Endothelial cell of umbilical vein (primary cell): ENCODE data around the gene CNTNAP4. TPM values are rescaled to one million over a fixed set of nuclear protein-coding genes. Genes with fewer than 3 reads are reported as not detected.

Source experiments
- BruUV-seq: library from RNA; stranded (reverse); fragments of 400-500 nt; replicated peaks from 2 replicates; lab custom pipeline; 2021; lab: Mats Ljungman, UMichigan
- CTCF ChIA-PET: fragments of 300-600, 350-600 bp; sonication (Branson Sonifier 250); formaldehyde crosslinking; loops from one replicate; lab custom pipeline; 2021; ENCODE audit warnings: antibody characterized with exemption, inconsistent platforms; lab: Charles Lee
- POLR2A ChIA-PET: fragments of 300-600, 350-600 bp; sonication (Branson Sonifier 250); formaldehyde crosslinking; loops from one replicate; lab custom pipeline; 2021; ENCODE audit warnings: antibody characterized with exemption, inconsistent platforms; lab: Charles Lee
- DNase-seq: peaks from one replicate; pipeline ENCODE4 v3.0.0-alpha.2; 2011; ENCODE audit warnings: low read depth, low spot score
- FAIRE-seq: peaks from 2 replicates; lab custom pipeline; 2011; peaks lifted over from hg19 to GRCh38; lab: Jason Lieb, UNC
- H2AFZ ChIP-seq: 2 replicates; pipeline ENCODE4 v1.6.0; 2012; ENCODE audit warnings: low read depth, low read length, control low read depth, inconsistent platforms
- H3K27ac ChIP-seq: 2 replicates; pipeline ENCODE4 v1.5.1; 2011; ENCODE audit warnings: low read depth, mild to moderate bottlenecking, control low read depth, low read length, moderate library complexity; ENCODE audit not compliant: insufficient read depth
- H3K27me3 ChIP-seq, 2 experiments: 2 replicates each; pipeline versions ENCODE4 v1.6.0 to v1.6.1; 2011; ENCODE audit warnings: low read length in 2 of 2, mixed read lengths in 1 of 2; ENCODE audit not compliant: control insufficient read depth in 2 of 2, insufficient read depth in 2 of 2
- H3K36me3 ChIP-seq, 2 experiments: 2 replicates in 1 of 2; 3 replicates in 1 of 2; pipeline ENCODE4 v1.5.1; 2011; ENCODE audit warnings: low read length in 2 of 2, mild to moderate bottlenecking in 1 of 2, moderate library complexity in 1 of 2; ENCODE audit not compliant: control insufficient read depth in 2 of 2, insufficient read depth in 2 of 2; ENCODE audit errors: extremely low read depth in 1 of 2
- H3K4me1 ChIP-seq: 3 replicates; pipeline ENCODE4 v1.5.1; 2011; ENCODE audit warnings: mild to moderate bottlenecking, low read length; ENCODE audit not compliant: control insufficient read depth, insufficient read depth; ENCODE audit errors: extremely low read depth
- H3K4me2 ChIP-seq: 2 replicates; pipeline ENCODE4 v1.6.1; 2011; ENCODE audit warnings: low read length, control low read depth, mixed read lengths; ENCODE audit not compliant: insufficient read depth
- H3K4me3 ChIP-seq, 3 experiments: fragments of 200-600 bp in 1 of 3; sonication (generic), shearing (Covaris generic) in 1 of 3; replicated peaks in 1 of 3; 2 replicates each; pipeline ENCODE4 v1.5.1; 2011 to 2016; ENCODE audit warnings: control low read depth in 3 of 3, low read length in 3 of 3, mild to moderate bottlenecking in 2 of 3, inconsistent platforms in 1 of 3, low read depth in 1 of 3, moderate library complexity in 1 of 3; ENCODE audit not compliant: insufficient read depth in 1 of 3
- H3K79me2 ChIP-seq: 2 replicates; pipeline ENCODE4 v1.6.0; 2012; ENCODE audit warnings: low read length, inconsistent platforms; ENCODE audit not compliant: control insufficient read depth, insufficient read depth
- H3K9ac ChIP-seq: replicated peaks from 2 replicates; pipeline ENCODE3; 2011; ENCODE audit warnings: low read length, control low read depth; ENCODE audit not compliant: insufficient read depth; ENCODE audit errors: extremely low read depth
- H3K9me1 ChIP-seq: replicated peaks from 3 replicates; pipeline ENCODE4 v1.6.0; 2011; ENCODE audit warnings: mild to moderate bottlenecking, low read length; ENCODE audit not compliant: control insufficient read depth, insufficient read depth; ENCODE audit errors: extremely low read depth
- H3K9me3 ChIP-seq: replicated peaks from 2 replicates; pipeline ENCODE4 v1.5.1; 2012; ENCODE audit warnings: low read length, inconsistent platforms; ENCODE audit not compliant: control insufficient read depth, insufficient read depth
- H4K20me1 ChIP-seq: replicated peaks from 2 replicates; pipeline ENCODE3; 2011; ENCODE audit warnings: mild to moderate bottlenecking, low read length; ENCODE audit not compliant: control insufficient read depth, insufficient read depth; ENCODE audit errors: extremely low read depth
- EZH2 ChIP-seq: IDR thresholded peaks from 2 replicates; pipeline ENCODE4 v1.6.1; 2012; ENCODE audit warnings: borderline replicate concordance, low read depth, mild to moderate bottlenecking, moderate library complexity, low read length, inconsistent platforms; ENCODE audit not compliant: severe bottlenecking
- FOS ChIP-seq: IDR thresholded peaks from 2 replicates; pipeline ENCODE4 v1.6.1; 2011; ENCODE audit warnings: mild to moderate bottlenecking, low read length, moderate library complexity, borderline replicate concordance; ENCODE audit not compliant: insufficient read depth
- GATA2 ChIP-seq: IDR thresholded peaks from 2 replicates; pipeline ENCODE4 v1.7.0; 2011; ENCODE audit warnings: low read depth, mild to moderate bottlenecking, moderate library complexity, mixed read lengths, low read length; ENCODE audit not compliant: insufficient read length, insufficient read depth
- JUN ChIP-seq: IDR thresholded peaks from 2 replicates; pipeline ENCODE4 v1.6.1; 2011; ENCODE audit warnings: borderline replicate concordance, low read depth; ENCODE audit not compliant: insufficient read length, insufficient read depth
- MYC ChIP-seq: IDR thresholded peaks from one replicate; pipeline ENCODE4 v1.6.1; 2011; ENCODE audit warnings: mild to moderate bottlenecking, low read depth, low read length
- POLR2A ChIP-seq: IDR thresholded peaks from 2 replicates; pipeline ENCODE4 v1.6.1; 2012; ENCODE audit warnings: low read depth, mild to moderate bottlenecking, control low read depth, low read length
- POLR2AphosphoS5 ChIP-seq: IDR thresholded peaks from 2 replicates; pipeline ENCODE4 v1.6.1; 2012; ENCODE audit warnings: low read depth, mild to moderate bottlenecking, control low read depth, low read length, moderate library complexity; ENCODE audit not compliant: insufficient read depth
- dilution Hi-C: fragments of 300-500 bp; cut with MboI; formaldehyde crosslinking; loops from one replicate; pipeline ENCODE4 v1.15.0; 2019; ENCODE audit warnings: low sequenced_read_pairs; ENCODE audit not compliant: extremely low pct_ligation_motif_present
- intact Hi-C: fragments of 100-400 bp; cut with micrococcal nuclease; formaldehyde crosslinking; loops from one replicate; pipeline ENCODE4 v1.10.0; 2022
- polyA plus RNA-seq, 4 experiments: library from polyadenylated mRNA; depleted of rRNA in 3 of 4; stranded (reverse) in 3 of 4; unstranded in 1 of 4; fragments of >200 nt; gene quantifications; 2 replicates each; pipeline versions ENCODE4 v1.2.1 to v1.2.3, GENCODE V29; 2011 to 2012; ENCODE audit warnings: missing spikeins in 1 of 4
- total RNA-seq: library from RNA; stranded (reverse); gene quantifications from 2 replicates; pipeline ENCODE4 v1.2.3, GENCODE V29; 2021
- TF ChIP-seq, protein P1 (sequence below), 2 donors: IDR thresholded peaks; 1 replicate in 1 of 2; 2 replicates in 1 of 2; pipeline ENCODE4 v1.5.1; 2011; ENCODE audit warnings: low read length in 2 of 2, mild to moderate bottlenecking in 2 of 2, moderate library complexity in 2 of 2, control low read depth in 1 of 2, inconsistent platforms in 1 of 2, low read depth in 1 of 2; ENCODE audit not compliant: insufficient read depth in 1 of 2; ENCODE audit errors: extremely low read depth in 1 of 2
- TF ChIP-seq, protein P2 (sequence below): IDR thresholded peaks from 2 replicates; pipeline ENCODE4 v1.6.1; 2011; ENCODE audit not compliant: insufficient read depth, insufficient read length

Gene CNTNAP4
- total and polyA plus RNA-seq, 2 donors (not counting 3 experiments of a cell fraction or from before 2014, with no cell fraction given) = not detected

DNA sequence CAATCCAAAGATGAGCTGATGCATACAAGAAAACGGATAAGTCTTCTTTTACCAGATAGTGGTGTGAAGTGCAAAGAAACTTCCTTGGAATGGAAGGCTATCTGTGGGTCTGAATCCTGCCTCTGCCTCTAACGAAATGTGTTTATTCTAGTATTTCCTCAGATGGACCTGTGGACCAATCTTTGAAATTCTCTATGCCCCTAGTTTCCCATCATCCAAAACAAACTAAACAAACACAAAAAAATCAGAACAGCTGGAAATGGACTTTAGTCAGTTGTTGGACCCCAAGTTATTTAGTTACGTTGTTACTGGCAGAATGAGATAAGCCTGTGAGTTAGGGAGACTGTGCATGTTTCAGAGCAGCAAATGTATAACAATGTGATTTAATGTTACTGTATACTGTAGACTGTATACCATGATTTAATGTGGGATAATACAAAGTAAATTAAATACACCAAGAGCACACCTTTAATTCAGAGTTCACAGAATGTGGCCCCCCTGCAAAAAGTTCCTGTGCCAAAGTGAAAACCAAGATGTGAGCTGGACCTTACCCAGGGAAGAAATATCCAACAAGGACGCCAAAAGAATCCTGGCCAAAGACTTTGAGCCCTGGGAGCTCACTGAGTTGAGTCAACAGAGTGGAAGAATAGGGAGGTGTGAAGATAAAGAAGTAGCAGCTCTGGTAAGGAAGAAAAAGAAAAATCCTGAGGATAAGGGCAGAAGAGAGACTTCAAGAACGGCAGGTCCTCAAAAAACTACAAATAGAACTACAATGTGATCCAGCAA is 255.2 kb downstream of the CNTNAP4 start:
- no peak overlapping the region for H3K4me2 ChIP-seq
- dilution Hi-C loops (no loop called here), intact Hi-C loops (no loop called here)
- no peaks in the 10 kb centered on the region for H3K79me2 ChIP-seq
- H3K36me3 ChIP-seq = no peaks in the 10 kb centered on the region
- no peak overlapping the region for H3K27ac ChIP-seq
- no peak overlapping the region for H3K9ac ChIP-seq
- no peaks in the 10 kb centered on the region for H4K20me1 ChIP-seq
- FAIRE-seq = no peak
- H3K9me1 ChIP-seq = no peaks in the 10 kb centered on the region
- no peak overlapping the region for H2AFZ ChIP-seq
- CTCF ChIA-PET = no interaction called here
- no peaks in the 10 kb centered on the region for H3K4me1 ChIP-seq
- H3K9me3 ChIP-seq = no peaks in the 10 kb centered on the region
- no TSS peak for BruUV-seq
- no peak overlapping the region for H3K4me3 ChIP-seq
- H3K27me3 ChIP-seq = no peaks in the 10 kb centered on the region
- POLR2A ChIA-PET = no interaction called here
- DNase-seq = no peak
- no peak for TF ChIP-seq JUN
- TF ChIP-seq POLR2A = no peak
- no peak for TF ChIP-seq EZH2
- TF ChIP-seq, protein P1, sequence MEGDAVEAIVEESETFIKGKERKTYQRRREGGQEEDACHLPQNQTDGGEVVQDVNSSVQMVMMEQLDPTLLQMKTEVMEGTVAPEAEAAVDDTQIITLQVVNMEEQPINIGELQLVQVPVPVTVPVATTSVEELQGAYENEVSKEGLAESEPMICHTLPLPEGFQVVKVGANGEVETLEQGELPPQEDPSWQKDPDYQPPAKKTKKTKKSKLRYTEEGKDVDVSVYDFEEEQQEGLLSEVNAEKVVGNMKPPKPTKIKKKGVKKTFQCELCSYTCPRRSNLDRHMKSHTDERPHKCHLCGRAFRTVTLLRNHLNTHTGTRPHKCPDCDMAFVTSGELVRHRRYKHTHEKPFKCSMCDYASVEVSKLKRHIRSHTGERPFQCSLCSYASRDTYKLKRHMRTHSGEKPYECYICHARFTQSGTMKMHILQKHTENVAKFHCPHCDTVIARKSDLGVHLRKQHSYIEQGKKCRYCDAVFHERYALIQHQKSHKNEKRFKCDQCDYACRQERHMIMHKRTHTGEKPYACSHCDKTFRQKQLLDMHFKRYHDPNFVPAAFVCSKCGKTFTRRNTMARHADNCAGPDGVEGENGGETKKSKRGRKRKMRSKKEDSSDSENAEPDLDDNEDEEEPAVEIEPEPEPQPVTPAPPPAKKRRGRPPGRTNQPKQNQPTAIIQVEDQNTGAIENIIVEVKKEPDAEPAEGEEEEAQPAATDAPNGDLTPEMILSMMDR (IDR thresholded peaks at IDR 0.05; ENCODE audit: extremely low read depth in 1 of 2, insufficient read depth in 1 of 2, low read depth in 1 of 2, low read length in 2 of 2) = no peak
- TF ChIP-seq POLR2AphosphoS5 = no peak
- no peak for TF ChIP-seq GATA2
- TF ChIP-seq FOS = no peak
- no peak for TF ChIP-seq MYC
- TF ChIP-seq, protein P2, sequence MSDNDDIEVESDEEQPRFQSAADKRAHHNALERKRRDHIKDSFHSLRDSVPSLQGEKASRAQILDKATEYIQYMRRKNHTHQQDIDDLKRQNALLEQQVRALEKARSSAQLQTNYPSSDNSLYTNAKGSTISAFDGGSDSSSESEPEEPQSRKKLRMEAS = no peak
